ENCODE data around the gene CACNA2D4. TPM values are rescaled to one million over a fixed set of nuclear protein-coding genes. Genes with fewer than 3 reads are reported as not detected.

Gene CACNA2D4
- total and polyA plus RNA-seq, 2 donors (not counting 1 experiment from before 2014, with no cell fraction given) = 0.68 to 0.99 TPM

DNA sequence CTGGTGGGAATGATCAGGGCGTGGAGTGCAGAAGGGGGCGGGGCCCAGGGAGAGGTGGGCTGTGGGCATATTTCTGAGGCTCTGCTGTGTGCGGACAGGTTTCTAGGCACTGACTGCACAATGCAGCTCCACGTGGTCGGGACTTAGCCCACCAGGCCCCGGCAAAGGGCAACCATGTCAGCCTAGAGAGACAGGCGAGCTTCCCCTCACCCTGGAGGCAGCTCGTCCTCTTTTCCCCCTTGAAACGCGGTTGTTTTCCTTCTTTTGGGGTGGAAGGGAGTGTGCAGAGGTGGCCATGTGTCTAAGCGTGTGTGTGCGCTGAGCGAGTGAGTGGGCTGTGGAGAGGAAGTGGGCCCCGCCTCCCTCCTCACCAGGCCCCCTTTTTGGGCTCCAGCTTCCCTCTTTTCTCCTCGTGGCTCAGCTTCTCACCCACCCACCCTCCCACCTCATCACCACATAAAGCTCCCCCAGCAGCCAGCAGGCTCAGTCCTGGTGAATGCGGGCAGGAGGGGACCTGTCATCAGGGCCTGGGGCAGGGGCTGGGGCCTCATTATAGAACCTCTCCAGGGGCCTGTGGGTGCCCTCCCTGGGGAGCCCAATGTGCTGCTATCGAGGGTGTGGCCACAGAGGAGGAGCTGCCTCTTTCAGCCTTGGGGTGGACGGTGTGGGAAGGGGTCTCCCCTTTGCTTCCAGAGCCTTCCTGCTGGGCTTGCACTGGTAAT lies 76.1 kb downstream of the CACNA2D4 start:
- Histone ChIP-seq H3K9me3 (ENCODE audit: control insufficient read depth, insufficient read depth, low read depth, low read length) (no peaks in the 10 kb centered on the region), H3K4me3 (replicated peaks in 1 of 4; ENCODE audit: control extremely low read depth in 1 of 4, insufficient read depth in 1 of 4, low read depth in 3 of 4, low read length in 4 of 4) (no peak overlapping the region), H3K27me3 (ENCODE audit: control insufficient read depth, insufficient read depth, low read length) (peaks cover 20% of the 10 kb centered on the region), H3K9ac (ENCODE audit: insufficient read depth, low read length) (no peak overlapping the region), H2AFZ (ENCODE audit: low read length) (no peak overlapping the region), H3K4me1 (ENCODE audit: control insufficient read depth, extremely low read depth, insufficient read depth, low read length) (no peaks in the 10 kb centered on the region), H3K36me3 (ENCODE audit: control insufficient read depth, insufficient read depth, low read length) (no peaks in the 10 kb centered on the region), H3K27ac (ENCODE audit: insufficient read depth, low read length) (no peak overlapping the region), H4K20me1 (ENCODE audit: control insufficient read depth, extremely low read depth, insufficient read depth, low read length) (no peaks in the 10 kb centered on the region), H3K79me2 (ENCODE audit: control insufficient read depth, insufficient read depth, low read length) (no peaks in the 10 kb centered on the region), H3K4me2 (ENCODE audit: extremely low read depth, insufficient read depth, low read length) (no peak overlapping the region)
- TF ChIP-seq, protein P1, sequence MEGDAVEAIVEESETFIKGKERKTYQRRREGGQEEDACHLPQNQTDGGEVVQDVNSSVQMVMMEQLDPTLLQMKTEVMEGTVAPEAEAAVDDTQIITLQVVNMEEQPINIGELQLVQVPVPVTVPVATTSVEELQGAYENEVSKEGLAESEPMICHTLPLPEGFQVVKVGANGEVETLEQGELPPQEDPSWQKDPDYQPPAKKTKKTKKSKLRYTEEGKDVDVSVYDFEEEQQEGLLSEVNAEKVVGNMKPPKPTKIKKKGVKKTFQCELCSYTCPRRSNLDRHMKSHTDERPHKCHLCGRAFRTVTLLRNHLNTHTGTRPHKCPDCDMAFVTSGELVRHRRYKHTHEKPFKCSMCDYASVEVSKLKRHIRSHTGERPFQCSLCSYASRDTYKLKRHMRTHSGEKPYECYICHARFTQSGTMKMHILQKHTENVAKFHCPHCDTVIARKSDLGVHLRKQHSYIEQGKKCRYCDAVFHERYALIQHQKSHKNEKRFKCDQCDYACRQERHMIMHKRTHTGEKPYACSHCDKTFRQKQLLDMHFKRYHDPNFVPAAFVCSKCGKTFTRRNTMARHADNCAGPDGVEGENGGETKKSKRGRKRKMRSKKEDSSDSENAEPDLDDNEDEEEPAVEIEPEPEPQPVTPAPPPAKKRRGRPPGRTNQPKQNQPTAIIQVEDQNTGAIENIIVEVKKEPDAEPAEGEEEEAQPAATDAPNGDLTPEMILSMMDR (conservative IDR thresholded peaks at IDR 0.05 in 1 of 2, IDR thresholded peaks at IDR 0.05 in 1 of 2; ENCODE audit: low read depth in 1 of 2, low read length in 2 of 2) = no peak
- TF ChIP-seq EZH2 (IDR thresholded peaks at IDR 0.05; ENCODE audit: low read length, missing control alignments) = no peak
- no peak for DNase-seq (ENCODE audit: low read depth in 2 of 2)

DNA sequence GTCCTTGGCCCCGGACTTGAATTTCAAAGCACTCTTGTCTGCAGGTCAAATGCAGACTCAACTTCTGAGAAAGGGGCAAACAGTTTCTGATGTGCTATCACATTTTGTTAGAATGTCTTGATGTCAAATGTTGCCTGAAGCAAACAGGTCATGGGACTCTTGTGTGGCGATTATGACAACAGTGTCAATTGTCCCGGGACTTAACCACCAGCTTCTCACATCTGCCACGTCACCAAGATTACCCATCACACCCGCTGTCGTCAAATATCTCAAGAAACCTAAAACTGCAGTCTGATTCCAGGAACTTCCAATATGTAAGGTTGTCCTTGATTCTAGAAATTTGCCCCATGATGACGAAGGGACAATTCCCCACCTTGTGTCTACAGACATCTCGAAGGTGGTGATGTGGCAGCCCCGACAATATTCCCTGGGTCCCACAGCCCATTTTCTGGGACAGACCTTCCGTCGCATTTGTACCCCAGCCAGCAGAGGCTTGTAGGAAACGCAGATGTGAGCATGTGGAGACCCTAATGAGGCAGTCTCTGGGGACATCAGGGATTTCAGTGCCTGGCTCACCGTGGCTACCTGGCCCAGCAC lies 76.8 kb downstream of the CACNA2D4 start:
- Histone ChIP-seq H3K4me1 (ENCODE audit: control insufficient read depth, extremely low read depth, insufficient read depth, low read length) (no peaks in the 10 kb centered on the region), H4K20me1 (ENCODE audit: control insufficient read depth, extremely low read depth, insufficient read depth, low read length) (no peaks in the 10 kb centered on the region), H3K9me3 (ENCODE audit: control insufficient read depth, insufficient read depth, low read depth, low read length) (no peaks in the 10 kb centered on the region), H3K4me3 (replicated peaks in 1 of 4; ENCODE audit: control extremely low read depth in 1 of 4, insufficient read depth in 1 of 4, low read depth in 3 of 4, low read length in 4 of 4) (no peak overlapping the region), H3K79me2 (ENCODE audit: control insufficient read depth, insufficient read depth, low read length) (no peaks in the 10 kb centered on the region), H3K27ac (ENCODE audit: insufficient read depth, low read length) (no peak overlapping the region), H3K9ac (ENCODE audit: insufficient read depth, low read length) (no peak overlapping the region), H3K27me3 (ENCODE audit: control insufficient read depth, insufficient read depth, low read length) (peaks cover 20% of the 10 kb centered on the region), H3K4me2 (ENCODE audit: extremely low read depth, insufficient read depth, low read length) (no peak overlapping the region), H3K36me3 (ENCODE audit: control insufficient read depth, insufficient read depth, low read length) (no peaks in the 10 kb centered on the region), H2AFZ (ENCODE audit: low read length) (no peak overlapping the region)
- no peak for TF ChIP-seq EZH2 (IDR thresholded peaks at IDR 0.05; ENCODE audit: low read length, missing control alignments)
- TF ChIP-seq, protein P1 (conservative IDR thresholded peaks at IDR 0.05 in 1 of 2, IDR thresholded peaks at IDR 0.05 in 1 of 2; ENCODE audit: low read depth in 1 of 2, low read length in 2 of 2) = no peak
- no peak for DNase-seq (ENCODE audit: low read depth in 2 of 2)

DNA sequence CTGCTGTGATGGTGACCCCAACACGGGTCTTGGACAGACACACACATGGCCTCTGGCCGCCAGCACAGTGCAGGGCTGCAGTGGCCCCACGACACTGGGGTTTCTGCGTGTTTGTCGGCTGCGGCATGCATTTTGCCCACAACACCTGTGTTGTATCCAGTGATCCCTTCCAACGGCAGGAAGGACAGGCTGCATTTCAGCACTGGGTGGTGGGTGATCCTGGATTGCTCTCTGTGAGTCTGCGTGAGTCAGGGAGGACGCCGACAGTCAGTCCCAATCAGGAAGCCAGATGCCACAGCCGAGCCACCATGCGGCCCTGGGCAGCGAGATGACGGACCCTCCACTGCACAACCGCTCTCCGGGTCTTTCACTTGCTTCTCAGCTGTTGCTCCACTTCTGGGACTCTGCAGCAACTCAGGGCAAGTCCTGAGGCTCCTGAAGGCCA lies 77.4 kb downstream of the CACNA2D4 start:
- Histone ChIP-seq H3K9me3 (ENCODE audit: control insufficient read depth, insufficient read depth, low read depth, low read length) (no peaks in the 10 kb centered on the region), H3K27ac (ENCODE audit: insufficient read depth, low read length) (no peak overlapping the region), H3K4me2 (ENCODE audit: extremely low read depth, insufficient read depth, low read length) (no peak overlapping the region), H3K36me3 (ENCODE audit: control insufficient read depth, insufficient read depth, low read length) (no peaks in the 10 kb centered on the region), H3K4me3 (replicated peaks in 1 of 4; ENCODE audit: control extremely low read depth in 1 of 4, insufficient read depth in 1 of 4, low read depth in 3 of 4, low read length in 4 of 4) (no peak overlapping the region), H3K27me3 (ENCODE audit: control insufficient read depth, insufficient read depth, low read length) (peaks cover 17% of the 10 kb centered on the region), H3K4me1 (ENCODE audit: control insufficient read depth, extremely low read depth, insufficient read depth, low read length) (no peaks in the 10 kb centered on the region), H3K9ac (ENCODE audit: insufficient read depth, low read length) (no peak overlapping the region), H3K79me2 (ENCODE audit: control insufficient read depth, insufficient read depth, low read length) (no peaks in the 10 kb centered on the region), H2AFZ (ENCODE audit: low read length) (no peak overlapping the region), H4K20me1 (ENCODE audit: control insufficient read depth, extremely low read depth, insufficient read depth, low read length) (no peaks in the 10 kb centered on the region)
- TF ChIP-seq, protein P1 (conservative IDR thresholded peaks at IDR 0.05 in 1 of 2, IDR thresholded peaks at IDR 0.05 in 1 of 2; ENCODE audit: low read depth in 1 of 2, low read length in 2 of 2) = no peak
- no peak for TF ChIP-seq EZH2 (IDR thresholded peaks at IDR 0.05; ENCODE audit: low read length, missing control alignments)
- no peak for DNase-seq (ENCODE audit: low read depth in 2 of 2)
